Esophagus (tissue), 2 donors: ENCODE results near the gene SLC44A3. TPM values are rescaled to one million over a fixed set of nuclear protein-coding genes. Genes with fewer than 3 reads are reported as not detected.
A peak's percentile ranks its signal among the peaks of the same experiment; 100 is the strongest.

Source experiments
- H3K27ac ChIP-seq, 2 donors: one replicate each; pipeline ENCODE4 v1.5.1; 2013; ENCODE audit warnings: low read depth in 2 of 2, mild to moderate bottlenecking in 2 of 2, inconsistent platforms in 1 of 2, low read length in 1 of 2, moderate library complexity in 1 of 2
- H3K27me3 ChIP-seq, 2 donors: one replicate each; pipeline ENCODE4 v1.6.1; 2013; ENCODE audit warnings: low read length in 2 of 2, control low read depth in 1 of 2, mild to moderate bottlenecking in 1 of 2; ENCODE audit not compliant: insufficient read depth in 2 of 2, control insufficient read depth in 1 of 2
- H3K36me3 ChIP-seq, 2 donors: one replicate each; pipeline ENCODE4 v1.6.1; 2013; ENCODE audit warnings: low read length in 1 of 2; ENCODE audit not compliant: control insufficient read depth in 2 of 2, insufficient read depth in 2 of 2
- H3K4me1 ChIP-seq, 2 donors: one replicate each; pipeline ENCODE4 v1.6.1; 2013; ENCODE audit warnings: low read length in 1 of 2; ENCODE audit not compliant: control insufficient read depth in 2 of 2, insufficient read depth in 2 of 2
- H3K4me3 ChIP-seq, 2 donors: one replicate each; pipeline ENCODE4 v1.5.1; 2013; ENCODE audit warnings: low read length in 2 of 2, mild to moderate bottlenecking in 2 of 2, low read depth in 1 of 2, moderate library complexity in 1 of 2
- H3K9me3 ChIP-seq, 2 donors: one replicate each; pipeline ENCODE4 v1.6.1; 2013; ENCODE audit warnings: mild to moderate bottlenecking in 2 of 2, low read depth in 1 of 2, low read length in 1 of 2, moderate library complexity in 1 of 2; ENCODE audit not compliant: control insufficient read depth in 2 of 2, insufficient read depth in 1 of 2
- WGBS, 2 donors: extraction: QIAGEN DNeasy Blood & Tissue Kit; methylation state at CpG; one replicate each; pipeline ENCODE4 v1.1.7; 2013; 5-methylcytosine and 5-hydroxymethylcytosine counted together
- polyA plus RNA-seq, 2 donors: library from polyadenylated mRNA; stranded (reverse); fragments of 200-250 nt; gene quantifications; one replicate each; pipeline ENCODE4 v1.2.3, GENCODE V29; 2013
- donor health status: healthy with polysubstance abuse.
- donor health status: Bipolar disorder and iron deficiency.

Gene SLC44A3
- polyA plus RNA-seq, 2 donors: 7.0 to 7.4 TPM

DNA sequence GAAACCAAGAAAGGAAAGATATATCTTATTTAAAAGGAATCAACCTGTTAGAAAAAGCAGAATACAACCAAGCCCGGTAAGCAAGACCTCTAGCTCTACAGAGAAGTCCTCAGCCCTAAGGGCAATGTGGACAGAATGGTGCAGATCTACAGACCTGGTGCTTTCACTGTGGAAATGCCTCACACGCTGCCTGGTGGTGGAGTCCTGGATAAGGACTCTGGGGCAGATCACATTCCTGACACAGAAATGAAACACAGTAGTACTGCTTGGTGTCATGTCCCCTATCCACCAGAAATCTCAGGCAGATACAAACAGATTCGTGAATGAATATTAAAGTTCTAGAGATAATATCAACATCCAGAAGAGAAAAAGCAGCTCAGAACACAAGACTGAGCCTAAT is 99.9 kb downstream of the SLC44A3 start:
- 63 to 68% methylated on average over 3 of the region's 3 CpGs for WGBS, 2 donors
- H3K4me1 ChIP-seq: peaks cover 2 to 5% of the 10 kb centered on the region in 2 donors
- peak overlapping the region in 1 of 2 donors; percentile 55 for H3K27ac ChIP-seq
- no peaks in the 10 kb centered on the region for H3K27me3 ChIP-seq
- H3K36me3 ChIP-seq: no peaks in the 10 kb centered on the region
- no peaks in the 10 kb centered on the region for H3K9me3 ChIP-seq
- no peak overlapping the region for H3K4me3 ChIP-seq

DNA sequence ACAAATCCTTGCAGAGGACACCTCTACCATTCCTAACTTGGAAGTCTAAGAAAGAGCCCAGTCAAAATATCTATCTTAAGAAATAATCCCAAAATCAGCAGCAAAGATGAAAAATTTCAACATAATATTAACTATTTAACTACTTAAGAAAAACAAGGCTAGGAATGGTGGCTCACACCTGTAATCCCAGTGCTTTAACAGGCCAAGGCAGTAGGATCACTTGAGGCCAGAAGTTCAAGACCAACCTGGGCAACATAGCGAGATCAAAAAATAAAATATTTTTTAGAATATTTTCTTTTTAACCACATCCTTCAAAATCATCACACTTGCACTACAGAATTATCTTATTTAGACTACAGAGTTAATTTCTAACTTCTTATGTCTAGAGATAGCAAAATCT is 101.8 kb downstream of the SLC44A3 start:
- 84 to 97% methylated on average over 1 of the region's 1 CpG for WGBS, 2 donors
- Histone ChIP-seq H3K9me3 (no peaks in the 10 kb centered on the region), H3K27ac (no peak overlapping the region), H3K27me3 (no peaks in the 10 kb centered on the region), H3K36me3 (no peaks in the 10 kb centered on the region), H3K4me3 (no peak overlapping the region), H3K4me1 (peaks cover 2 to 5% of the 10 kb centered on the region in 2 donors)

DNA sequence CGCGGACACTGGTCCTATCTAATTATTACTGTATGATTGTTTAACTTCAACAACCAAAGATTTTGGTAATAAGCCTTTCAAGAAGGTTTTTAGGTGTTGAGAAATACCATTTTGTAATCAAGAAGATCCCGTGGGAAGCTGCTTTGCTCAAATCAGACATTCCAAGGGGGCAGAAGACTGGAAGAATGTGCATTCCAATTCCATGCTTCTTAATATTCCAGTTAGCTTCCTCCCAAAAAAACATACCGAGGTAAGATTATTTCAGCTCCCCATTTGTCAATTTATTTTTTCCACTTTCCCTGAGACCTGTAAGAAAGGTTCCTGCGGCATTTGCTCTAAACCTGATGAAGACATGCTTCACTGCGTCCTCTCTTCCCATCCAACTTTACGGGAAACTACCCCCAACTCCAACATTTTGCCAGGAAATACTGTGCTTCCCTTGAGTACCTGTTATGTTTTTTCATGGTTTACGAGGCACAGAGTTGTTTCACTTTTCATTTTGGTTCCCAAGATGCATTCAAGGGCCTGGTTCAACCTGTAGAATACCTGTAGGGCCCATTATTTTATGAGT is 102.7 kb downstream of the SLC44A3 start:
- H3K27me3 ChIP-seq: no peaks in the 10 kb centered on the region
- H3K4me3 ChIP-seq: no peak overlapping the region
- peak overlapping the region; percentile 16 to 21 for H3K27ac ChIP-seq
- 64 to 68% methylated on average over 8 of the region's 8 CpGs for WGBS, 2 donors
- no peaks in the 10 kb centered on the region for H3K9me3 ChIP-seq
- H3K4me1 ChIP-seq: peaks cover 2 to 5% of the 10 kb centered on the region in 2 donors
- H3K36me3 ChIP-seq: no peaks in the 10 kb centered on the region

DNA sequence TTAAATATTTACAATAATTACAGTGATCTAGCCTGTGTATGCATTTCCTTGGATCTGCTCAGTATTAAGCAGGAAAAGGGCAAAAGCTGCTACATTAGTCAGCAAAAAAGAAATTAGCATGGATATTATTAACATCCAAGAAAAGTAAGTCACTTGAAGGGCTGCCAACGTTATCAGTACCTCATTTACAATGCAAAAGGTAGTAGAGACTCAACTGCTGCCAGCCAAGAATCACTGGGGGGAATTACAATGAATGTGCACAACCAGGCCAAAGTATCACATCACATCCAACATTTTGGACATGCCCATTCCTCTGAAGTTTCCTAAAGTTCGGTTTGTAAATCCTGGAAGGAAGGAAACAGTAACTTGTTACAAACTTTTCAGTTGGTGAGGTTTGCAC is 104.8 kb downstream of the SLC44A3 start:
- Histone ChIP-seq H3K9me3 (no peaks in the 10 kb centered on the region), H3K27ac (peak overlapping the region; percentile 33 to 93), H3K4me3 (peak overlapping the region; percentile 75 to 82), H3K4me1 (peaks cover 0 to 4% of the 10 kb centered on the region in 2 donors), H3K36me3 (no peaks in the 10 kb centered on the region), H3K27me3 (no peaks in the 10 kb centered on the region)
- WGBS, 2 donors: 7 to 10% methylated on average over 2 of the region's 2 CpGs

DNA sequence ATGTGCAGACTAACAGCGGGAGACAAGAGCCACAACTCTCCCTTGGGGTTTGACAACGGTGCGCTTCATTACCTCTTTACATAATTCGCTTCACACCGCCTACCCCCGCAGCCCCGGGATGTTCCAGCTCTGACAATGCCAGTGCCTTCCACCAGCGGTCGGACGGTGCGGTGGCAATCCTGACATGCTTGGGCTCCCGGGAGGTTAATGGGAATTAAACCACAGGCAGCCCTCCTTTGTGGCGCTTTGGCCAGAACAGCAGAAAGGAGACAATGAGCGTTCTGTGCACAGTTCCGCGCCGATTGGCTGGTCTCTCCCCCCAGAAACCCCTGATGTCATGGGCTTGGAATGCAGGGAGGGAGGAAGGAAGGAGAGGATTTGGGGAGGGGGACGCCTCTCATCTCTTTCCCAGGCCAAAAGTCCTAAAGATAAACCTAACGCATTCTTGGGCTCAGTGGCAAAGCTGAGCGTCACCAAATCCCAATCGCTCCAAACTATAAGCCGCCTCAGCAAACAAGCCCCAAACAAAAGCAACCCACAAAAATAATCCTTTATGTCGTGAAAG is 105.5 kb downstream of the SLC44A3 start:
- H3K27ac ChIP-seq: peak overlapping the region; percentile 93 to 95
- peaks cover 0 to 2% of the 10 kb centered on the region in 2 donors for H3K4me1 ChIP-seq
- peak overlapping the region; percentile 75 to 82 for H3K4me3 ChIP-seq
- no peaks in the 10 kb centered on the region for H3K27me3 ChIP-seq
- WGBS, 2 donors: 1 to 2% methylated on average over 23 of the region's 23 CpGs
- H3K9me3 ChIP-seq: no peaks in the 10 kb centered on the region
- no peaks in the 10 kb centered on the region for H3K36me3 ChIP-seq

DNA sequence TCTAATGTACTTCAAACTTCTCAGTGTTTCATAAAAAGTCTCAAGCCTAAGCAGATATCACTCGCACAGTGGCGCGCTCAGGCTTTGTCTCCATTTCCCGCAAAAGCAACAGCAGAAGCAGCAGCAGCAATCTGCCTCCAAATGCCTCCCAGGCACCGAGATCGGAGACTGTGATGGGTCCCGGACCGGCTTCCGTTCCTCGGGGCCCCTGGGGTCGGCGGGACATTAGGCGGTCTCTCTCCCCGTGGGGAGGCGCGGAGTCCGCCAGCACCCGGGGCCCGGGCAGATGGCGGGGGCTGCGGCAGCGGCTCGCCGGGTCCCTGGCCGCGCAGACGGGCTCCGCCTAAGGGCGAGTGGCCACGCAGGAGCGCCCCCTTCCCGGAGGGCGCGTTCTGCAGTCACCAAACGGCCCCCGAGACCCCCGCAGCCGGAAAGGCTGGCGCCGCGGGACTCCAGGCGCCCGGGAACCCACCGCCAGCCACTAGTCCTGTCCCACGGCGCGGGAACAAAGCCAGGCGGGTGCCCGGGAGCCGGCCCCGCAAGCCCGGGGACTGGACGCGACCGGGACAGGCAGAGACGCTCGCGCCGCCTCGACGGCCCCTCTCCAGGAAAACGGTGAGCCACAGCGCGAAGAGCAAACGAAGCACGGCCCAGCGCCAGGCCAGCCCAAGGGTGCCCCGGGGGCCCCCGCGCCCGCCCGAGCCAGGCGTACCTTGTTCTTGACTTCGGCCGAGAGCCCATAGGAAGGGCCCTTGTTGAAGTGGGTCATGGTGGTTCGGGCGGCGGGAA is 106.2 kb downstream of the SLC44A3 start:
- Histone ChIP-seq H3K36me3 (no peaks in the 10 kb centered on the region), H3K9me3 (no peaks in the 10 kb centered on the region), H3K27ac (peak overlapping the region; percentile 93 to 95), H3K27me3 (no peaks in the 10 kb centered on the region), H3K4me3 (peak overlapping the region; percentile 75 to 82), H3K4me1 (peaks cover 0 to 2% of the 10 kb centered on the region in 2 donors)
- whole genome bisulfite sequencing, 2 donors: 1% methylated on average over 71 to 78 of the region's 78 CpGs

DNA sequence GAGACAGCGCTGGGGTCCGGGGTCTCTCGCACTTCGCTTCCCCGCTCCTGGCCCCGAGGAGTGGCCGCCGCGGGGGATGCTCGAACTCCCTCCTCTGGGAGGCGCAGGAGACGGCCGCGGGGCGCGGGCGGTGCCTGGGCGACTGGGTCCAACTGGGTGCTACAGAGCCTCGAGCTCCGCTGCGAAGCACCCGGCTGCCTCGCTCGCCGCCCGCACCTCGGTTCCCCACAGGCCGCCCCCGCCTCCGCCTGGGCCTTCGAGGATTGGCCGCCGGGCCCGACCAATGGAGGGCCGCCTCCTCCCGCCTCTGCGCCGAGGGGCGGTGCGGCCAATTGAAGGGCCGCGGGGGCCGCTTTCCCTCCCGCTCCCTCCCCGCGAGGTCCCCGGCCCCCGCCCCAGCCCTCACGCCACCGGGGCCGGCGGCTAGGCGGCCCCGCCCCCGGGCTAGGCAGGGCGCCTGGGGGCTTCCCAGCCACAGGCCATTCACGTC is 106.8 kb downstream of the SLC44A3 start, which contains the start of gene CNN3:
Gene CNN3, minus strand, starts transcription at position 196 of the 490 bp plus-strand sequence. CDS start 216 bp downstream, outside the sequence.
- Histone ChIP-seq H3K27ac (peak within 1 kb of the TSS; percentile 93 to 95), H3K36me3 (no peaks in the 10 kb centered on the region), H3K4me1 (peaks cover 0 to 2% of the 10 kb centered on the region in 2 donors), H3K9me3 (no peaks in the 10 kb centered on the region), H3K27me3 (no peaks in the 10 kb centered on the region), H3K4me3 (peak within 1 kb of the TSS; percentile 75 to 82)
- 0 to 2% methylated on average over 29 to 57 of the region's 57 CpGs for WGBS, 2 donors

DNA sequence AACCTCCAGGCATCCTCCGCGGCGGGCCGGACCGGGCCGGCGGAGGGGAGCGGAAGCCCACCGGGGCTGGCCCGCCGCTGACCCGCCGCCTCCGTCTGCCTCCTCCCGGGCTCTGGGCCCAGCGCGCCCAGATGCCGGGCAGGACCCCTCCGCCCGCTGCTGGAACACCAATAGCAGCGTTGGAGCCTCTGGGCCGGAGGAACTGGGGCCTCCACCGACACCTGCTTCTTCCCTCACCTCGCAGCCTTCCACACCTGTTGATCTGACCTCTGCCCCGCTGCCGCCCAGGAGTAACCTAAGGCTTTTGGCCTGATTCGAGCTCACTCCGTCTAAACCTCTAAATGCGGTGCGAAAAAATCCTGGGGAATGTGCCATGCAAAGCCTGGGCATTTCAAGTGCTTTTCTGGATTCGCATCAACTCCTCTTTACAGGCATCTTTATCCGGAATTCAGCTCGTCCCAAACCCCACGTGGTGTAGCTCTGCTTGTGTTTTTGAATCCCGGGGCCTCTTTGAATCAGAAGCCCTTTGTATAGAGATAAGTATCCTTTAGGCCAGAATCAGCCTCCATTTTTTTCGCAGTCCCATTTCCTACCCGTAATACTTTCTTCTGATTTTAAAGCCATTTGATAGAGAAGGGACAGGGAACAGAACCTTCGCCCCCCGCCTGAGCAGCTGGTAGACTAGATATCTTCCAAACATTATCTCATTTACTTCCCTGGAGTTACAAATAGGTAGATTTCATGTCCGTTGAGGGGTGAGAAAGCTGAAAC is 107.4 kb downstream of the SLC44A3 start:
- no peaks in the 10 kb centered on the region for H3K9me3 ChIP-seq
- peaks cover 0 to 2% of the 10 kb centered on the region in 2 donors for H3K4me1 ChIP-seq
- peak overlapping the region; percentile 88 to 89 for H3K27ac ChIP-seq
- H3K4me3 ChIP-seq: peak overlapping the region; percentile 75 to 82
- no peaks in the 10 kb centered on the region for H3K27me3 ChIP-seq
- no peaks in the 10 kb centered on the region for H3K36me3 ChIP-seq
- 17 to 21% methylated on average over 29 to 40 of the region's 40 CpGs for WGBS, 2 donors

DNA sequence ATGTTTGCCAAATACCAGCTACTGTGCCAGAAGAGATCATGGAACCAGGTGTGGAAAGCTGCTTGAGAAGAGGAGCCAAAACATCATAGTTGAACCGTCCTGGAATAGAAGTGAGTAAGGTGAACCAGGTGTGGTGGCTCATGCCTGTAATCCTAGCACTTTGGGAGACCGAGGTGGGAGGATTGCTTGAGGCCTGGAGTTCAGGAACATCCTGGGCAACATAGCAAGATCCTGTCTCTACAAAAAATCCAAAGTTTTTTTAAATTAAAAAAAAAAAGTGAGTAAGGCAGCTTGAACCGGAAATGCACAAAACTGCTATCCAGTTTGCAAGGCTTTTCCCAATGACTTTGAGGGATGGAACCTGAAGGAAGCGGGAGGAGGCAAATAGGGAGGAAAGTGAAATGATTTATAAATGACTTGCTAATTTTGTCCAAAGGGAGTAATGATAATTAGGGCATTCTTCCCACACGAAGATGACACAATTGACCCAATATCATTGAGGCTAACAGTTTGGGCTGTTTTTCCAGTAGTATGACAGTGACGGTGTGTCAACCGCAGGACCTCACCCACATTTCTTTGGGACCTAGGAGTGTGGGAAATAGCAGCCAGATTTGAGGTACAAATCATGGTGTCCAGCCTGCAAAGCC is 108.3 kb downstream of the SLC44A3 start:
- H3K27ac ChIP-seq: peak overlapping the region; percentile 88 to 89
- H3K36me3 ChIP-seq: no peaks in the 10 kb centered on the region
- 65 to 67% methylated on average over 7 of the region's 7 CpGs for WGBS, 2 donors
- H3K4me1 ChIP-seq: peaks cover 0 to 2% of the 10 kb centered on the region in 2 donors
- no peaks in the 10 kb centered on the region for H3K9me3 ChIP-seq
- H3K27me3 ChIP-seq: no peaks in the 10 kb centered on the region
- H3K4me3 ChIP-seq: no peak overlapping the region
